Cerebellar nuclear complex (tissue), 1 donor: ENCODE data around the gene NCF4.

Source experiments
- DNase-seq, 2 experiments: peaks; one replicate each; lab custom pipeline; 2025; lab: John Stamatoyannopoulos, UW

The NCF4 gene

GRCh38 chr22:36860821-36861659 lies at the start of gene NCF4:
NCF4 (plus strand) TSS chr22:36861006; CDS start chr22:36861172, 166 bp downstream.
- DNase-seq: no peak

GRCh38 chr22:36811094-36811800 lies 49.6 kb upstream of the NCF4 start:
- no peak for DNase-seq

DNA sequence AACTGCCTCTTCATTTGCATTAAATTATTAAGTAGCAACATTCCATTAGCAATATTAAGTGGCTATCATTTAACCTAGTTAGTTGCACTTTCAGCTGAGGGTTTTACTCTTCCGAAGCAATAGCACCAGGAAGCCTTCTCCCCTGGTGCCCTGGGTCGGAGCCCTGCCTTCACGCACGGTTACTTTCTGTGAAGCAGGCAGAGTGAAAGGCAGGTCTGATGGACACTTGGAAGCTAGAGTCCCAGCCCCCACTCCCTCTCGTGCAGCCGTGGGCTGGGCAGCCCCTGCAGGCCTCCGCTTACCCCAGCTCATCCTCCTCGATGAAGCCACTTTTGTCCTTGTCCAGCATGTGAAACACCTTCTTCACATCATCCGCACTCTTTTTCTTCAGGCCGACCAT lies 46.0 kb upstream of the NCF4 start:
- no peak for DNase-seq

DNA sequence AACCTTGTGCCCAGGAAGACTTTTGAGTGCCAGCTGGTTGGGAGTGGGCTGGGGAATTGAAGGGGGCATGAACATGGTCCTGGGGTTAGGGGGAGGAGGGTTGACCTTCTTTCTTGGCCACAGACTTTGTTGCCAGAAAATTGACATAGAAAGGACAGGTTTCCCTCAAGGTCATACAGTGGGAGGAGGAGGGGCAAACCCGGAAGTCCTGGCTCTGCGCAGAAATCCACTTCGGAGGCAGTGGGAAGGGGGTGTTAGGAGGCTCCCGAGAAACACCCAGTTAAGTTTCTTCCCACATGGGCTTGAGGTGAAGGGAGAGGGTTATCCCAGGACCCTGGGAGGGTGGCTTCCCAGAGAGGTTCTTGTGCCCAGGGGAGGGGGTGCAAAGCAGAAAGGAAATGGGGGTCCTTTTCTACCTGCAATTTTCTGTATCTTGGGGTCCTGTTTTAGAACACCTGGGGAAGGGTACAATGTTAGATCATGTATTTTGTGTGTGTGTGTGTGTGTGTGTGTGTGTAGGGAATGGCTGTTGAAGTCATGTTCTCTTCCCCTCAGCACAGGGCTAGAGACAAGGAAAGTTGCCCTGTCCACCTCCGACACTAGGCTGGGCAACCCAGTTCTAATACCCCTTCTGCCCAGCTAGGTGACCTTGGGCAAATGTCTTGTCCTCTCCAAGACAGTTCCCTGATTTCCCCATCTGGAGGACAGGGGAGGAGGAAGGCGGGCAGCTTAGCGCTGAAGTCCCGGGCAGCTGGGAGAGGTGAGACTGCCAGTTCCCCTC lies 45.1 kb upstream of the NCF4 start:
- DNase-seq: no peak

DNA sequence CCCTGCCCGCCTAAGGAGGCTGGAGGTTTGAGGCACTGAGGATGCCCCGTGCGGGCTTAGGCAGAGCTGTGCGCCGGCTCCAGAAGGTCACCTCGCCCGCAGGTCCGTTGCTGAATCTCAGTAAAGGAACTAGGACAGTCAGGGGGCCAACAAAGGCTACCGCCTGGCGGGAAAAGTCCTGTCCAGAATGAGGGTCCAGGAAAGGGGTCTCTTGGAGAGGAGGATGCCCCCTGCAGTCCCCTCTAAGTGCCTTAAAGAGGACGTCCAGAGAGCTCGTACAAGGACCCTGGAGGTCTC lies 44.5 kb upstream of the NCF4 start:
- DNase-seq: no peak

GRCh38 chr22:36816636-36817524 lies 43.9 kb upstream of the NCF4 start, which contains the start of gene PVALB:
PVALB (minus strand) TSS chr22:36817035; CDS start chr22:36817005, 30 bp downstream.
- no peak for DNase-seq

- DNase-seq: no peak
Measured at GRCh38 chr22:36817525-36817848, 43.3 kb upstream of the NCF4 start.

- no peak for DNase-seq
Measured at GRCh38 chr22:36818010-36818642, 42.7 kb upstream of the NCF4 start.

DNA sequence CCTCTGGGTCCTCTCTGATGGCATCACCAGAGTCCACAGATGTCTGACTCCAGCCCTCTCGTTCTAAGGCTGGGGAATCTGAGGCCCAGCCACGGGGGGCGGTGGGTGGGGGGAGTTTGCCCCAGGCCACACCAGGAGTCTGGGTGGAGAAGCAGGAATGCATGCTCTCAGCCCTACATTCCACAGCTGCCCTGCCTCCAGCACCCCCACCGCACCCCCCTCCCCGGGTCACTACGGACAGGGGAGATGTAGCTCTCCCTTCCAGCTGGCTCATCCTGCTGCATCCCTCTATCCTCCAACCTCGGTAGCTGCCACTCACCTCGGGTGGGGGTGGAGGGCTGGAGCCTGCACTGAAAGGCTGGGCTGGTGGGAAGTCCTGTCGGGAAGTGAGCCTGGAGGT lies 41.7 kb upstream of the NCF4 start:
- no peak for DNase-seq

DNA sequence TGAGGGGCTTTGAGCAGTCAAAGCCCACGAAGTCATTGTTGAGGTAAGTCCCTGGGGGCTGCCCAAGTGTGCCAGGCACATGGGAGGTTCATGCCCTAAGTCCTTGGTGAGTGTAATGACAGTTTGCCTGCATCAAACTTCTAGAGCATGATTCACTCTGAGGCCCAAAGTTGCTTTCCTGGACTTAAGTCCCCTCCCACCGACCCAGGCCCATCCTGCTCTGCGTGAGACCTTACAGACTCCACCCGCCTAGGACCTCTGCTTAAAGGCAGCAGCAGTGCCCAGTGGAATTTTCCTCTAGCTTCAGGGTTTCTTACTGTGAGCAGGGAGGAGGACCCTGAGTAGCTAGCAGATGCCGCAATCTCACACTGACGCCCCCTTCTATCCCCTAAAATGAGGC lies 38.2 kb upstream of the NCF4 start:
- DNase-seq: no peak

GRCh38 chr22:36823186-36823839 lies 37.5 kb upstream of the NCF4 start:
- DNase-seq: no peak

DNA sequence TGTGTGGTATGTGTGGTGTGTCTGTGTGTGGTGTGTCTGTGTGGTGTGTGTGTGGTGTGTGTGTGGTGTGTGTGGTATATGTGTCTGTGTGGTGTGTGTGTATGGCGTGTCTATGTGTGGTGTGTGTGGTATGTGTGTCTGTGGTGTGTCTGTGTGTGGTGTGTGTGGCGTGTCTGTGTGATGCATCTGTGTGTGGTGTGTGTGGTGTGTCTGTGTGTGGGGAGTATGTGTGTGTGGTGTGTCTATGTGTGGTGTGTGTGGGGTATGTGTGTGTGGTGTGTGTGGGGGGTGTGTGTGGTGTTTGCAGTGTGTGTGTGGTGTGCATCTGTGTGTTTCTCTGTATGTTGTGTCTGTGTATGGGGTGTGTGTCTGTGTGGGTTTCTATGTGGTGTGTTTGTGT lies 36.2 kb upstream of the NCF4 start:
- DNase-seq: no peak

DNA sequence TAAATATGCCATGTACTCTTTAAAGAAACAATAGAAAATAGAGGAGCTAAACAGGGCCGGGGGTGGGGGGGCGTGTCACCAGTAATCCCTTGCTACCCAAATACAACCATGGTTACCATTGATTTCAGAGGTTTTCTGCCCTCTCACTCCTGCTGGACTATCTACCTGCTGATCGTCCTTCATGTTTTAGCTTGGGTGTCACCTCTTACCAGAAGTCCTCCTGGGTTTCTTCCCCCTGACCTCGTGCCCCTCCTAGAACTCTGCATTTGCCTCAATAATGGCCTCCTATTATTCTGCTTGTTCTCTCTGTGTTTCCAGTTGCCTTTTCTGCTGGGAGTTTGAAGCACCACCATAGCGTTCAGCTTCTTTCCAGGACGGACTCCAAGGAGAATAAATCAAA lies 34.5 kb upstream of the NCF4 start:
- no peak for DNase-seq

- no peak for DNase-seq
Measured at GRCh38 chr22:36828815-36829214, 32.0 kb upstream of the NCF4 start.

- DNase-seq: no peak
Measured at GRCh38 chr22:36829370-36830002, 31.3 kb upstream of the NCF4 start.

GRCh38 chr22:36830601-36831000 lies 30.2 kb upstream of the NCF4 start:
- DNase-seq: no peak

DNA sequence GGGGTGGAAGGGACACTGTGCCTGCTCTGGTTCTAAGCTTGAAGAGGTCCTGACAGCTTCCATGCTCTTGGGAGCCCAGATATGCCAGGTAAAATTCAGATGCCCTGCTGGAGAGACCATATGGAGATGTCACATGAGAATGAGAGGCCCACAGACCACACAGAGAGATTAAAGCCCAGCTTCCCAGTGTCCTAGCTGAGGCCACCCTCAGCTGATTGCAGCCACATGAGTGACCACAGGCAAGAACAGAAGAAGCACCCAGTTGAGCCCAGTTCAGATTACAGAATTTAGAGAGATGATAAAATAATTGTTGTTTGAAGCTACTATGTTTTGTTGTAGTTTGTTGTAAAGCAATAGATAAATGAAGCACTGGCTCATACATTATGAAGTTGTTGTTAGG lies 29.6 kb upstream of the NCF4 start:
- no peak for DNase-seq

DNA sequence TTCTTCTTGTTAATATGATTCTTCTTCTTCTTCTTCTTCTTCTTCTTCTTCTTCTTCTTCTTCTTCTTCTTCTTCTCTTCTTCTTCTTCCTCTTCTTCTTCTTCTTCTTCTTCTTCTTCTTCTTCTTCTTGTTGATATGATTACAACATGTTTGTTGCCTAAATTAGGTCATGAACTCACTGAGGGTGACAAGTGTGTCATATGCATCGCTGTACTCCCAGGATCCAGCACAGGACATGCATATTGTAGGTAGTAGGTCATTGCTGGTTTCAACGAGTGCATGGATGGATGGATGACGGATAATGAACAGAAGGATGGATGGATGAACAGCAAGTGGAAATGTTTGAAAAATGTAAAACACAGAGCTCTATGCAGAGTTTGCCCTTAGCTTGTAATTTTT lies 29.1 kb upstream of the NCF4 start:
- no peak for DNase-seq

GRCh38 chr22:36833073-36833472 lies 27.7 kb upstream of the NCF4 start:
- DNase-seq: no peak

- no peak for DNase-seq
Measured at GRCh38 chr22:36835903-36836302, 24.9 kb upstream of the NCF4 start.
